BJ (cell line): ENCODE measurements around the gene GRIN3B. TPM values are rescaled to one million over a fixed set of nuclear protein-coding genes. Genes with fewer than 3 reads are reported as not detected.

Experiments used
- CTCF ChIA-PET: fragments of 350-600 bp; formaldehyde crosslinking; extraction: SDS; loops from one replicate; lab custom pipeline; 2021; ENCODE audit warnings: antibody characterized with exemption, inconsistent platforms; lab: Yijun Ruan, JAX
- POLR2A ChIA-PET: fragments of 300-600 bp; sonication (Branson Sonifier 250); formaldehyde crosslinking; extraction: SDS; loops from one replicate; lab custom pipeline; 2021; ENCODE audit warnings: antibody characterized with exemption; lab: Charles Lee
- DNase-seq: peaks from one replicate; pipeline ENCODE4 v3.0.0-alpha.2; 2011; ENCODE audit warnings: low read depth
- H3K27me3 ChIP-seq: 2 replicates; pipeline ENCODE4 v1.6.0; 2011; ENCODE audit warnings: low read length; ENCODE audit not compliant: control insufficient read depth, insufficient read depth
- H3K36me3 ChIP-seq: 2 replicates; pipeline ENCODE4 v1.5.1; 2011; ENCODE audit warnings: low read length; ENCODE audit not compliant: control insufficient read depth, insufficient read depth
- H3K4me3 ChIP-seq: 2 replicates; pipeline ENCODE4 v1.5.1; 2011; ENCODE audit warnings: low read depth, mild to moderate bottlenecking, control low read depth, low read length
- polyA plus RNA-seq: library from polyadenylated mRNA; depleted of rRNA; stranded (reverse); fragments of >200 nt; gene quantifications from 2 replicates; pipeline ENCODE4 v1.2.3, GENCODE V29; 2011
- TF ChIP-seq, protein P1 (sequence below): IDR thresholded peaks from 2 replicates; pipeline ENCODE4 v1.5.1; 2011; ENCODE audit warnings: low read depth, mild to moderate bottlenecking, control low read depth, inconsistent platforms, low read length, moderate library complexity; ENCODE audit not compliant: insufficient read depth

GRIN3B gene
- polyA plus RNA-seq, 1 experiment, result 0.32 TPM

GRCh38 chr19:996051-996838, 4.0 kb upstream of the GRIN3B start:
- TF ChIP-seq, protein P1, sequence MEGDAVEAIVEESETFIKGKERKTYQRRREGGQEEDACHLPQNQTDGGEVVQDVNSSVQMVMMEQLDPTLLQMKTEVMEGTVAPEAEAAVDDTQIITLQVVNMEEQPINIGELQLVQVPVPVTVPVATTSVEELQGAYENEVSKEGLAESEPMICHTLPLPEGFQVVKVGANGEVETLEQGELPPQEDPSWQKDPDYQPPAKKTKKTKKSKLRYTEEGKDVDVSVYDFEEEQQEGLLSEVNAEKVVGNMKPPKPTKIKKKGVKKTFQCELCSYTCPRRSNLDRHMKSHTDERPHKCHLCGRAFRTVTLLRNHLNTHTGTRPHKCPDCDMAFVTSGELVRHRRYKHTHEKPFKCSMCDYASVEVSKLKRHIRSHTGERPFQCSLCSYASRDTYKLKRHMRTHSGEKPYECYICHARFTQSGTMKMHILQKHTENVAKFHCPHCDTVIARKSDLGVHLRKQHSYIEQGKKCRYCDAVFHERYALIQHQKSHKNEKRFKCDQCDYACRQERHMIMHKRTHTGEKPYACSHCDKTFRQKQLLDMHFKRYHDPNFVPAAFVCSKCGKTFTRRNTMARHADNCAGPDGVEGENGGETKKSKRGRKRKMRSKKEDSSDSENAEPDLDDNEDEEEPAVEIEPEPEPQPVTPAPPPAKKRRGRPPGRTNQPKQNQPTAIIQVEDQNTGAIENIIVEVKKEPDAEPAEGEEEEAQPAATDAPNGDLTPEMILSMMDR, result no peak
- DNase-seq, result no peak
- H3K36me3 ChIP-seq, result peaks cover 5% of the 10 kb centered on the region
- H3K4me3 ChIP-seq, result peak overlapping the region; percentile 16; the same call in 1 of the 2 replicates
- H3K27me3 ChIP-seq, result peaks cover 18% of the 10 kb centered on the region
- CTCF ChIA-PET, result interaction anchor here (0.9 to 1.5 kb wide), 6 partner anchors 12 to 133 kb away, joined by 3 to 6 read pairs (median 4); partner anchors contain the start of gene WDR18
- POLR2A ChIA-PET, result no interaction called here

DNA sequence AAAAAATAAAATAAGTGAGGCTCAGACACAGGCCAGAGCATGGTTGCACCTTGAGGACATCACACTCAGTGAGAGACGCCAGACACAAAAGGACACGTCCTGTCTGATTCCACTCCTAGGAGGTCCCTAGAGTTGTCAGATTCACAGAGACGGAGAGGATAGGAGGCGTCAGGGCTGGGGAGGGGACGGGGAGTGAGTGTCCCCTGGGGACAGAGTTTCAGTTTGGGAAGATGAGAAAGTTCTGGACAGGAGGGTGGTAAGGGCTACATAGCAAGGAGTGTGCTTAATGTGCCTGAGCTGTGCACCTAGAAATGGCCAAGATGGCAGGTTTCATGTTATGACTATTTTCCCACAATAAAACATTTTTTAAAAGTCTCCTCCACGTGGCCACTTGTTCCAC, 2.2 kb upstream of the GRIN3B start:
- Histone ChIP-seq H3K4me3 (no peak overlapping the region), H3K27me3 (peaks cover 18% of the 10 kb centered on the region), H3K36me3 (peaks cover 1% of the 10 kb centered on the region)
- ChIA-PET POLR2A (no interaction called here), CTCF (interaction anchor here (1.2 to 1.5 kb wide), 2 partner anchors 14 to 246 kb away, joined by 4 read pairs; partner anchors contain the start of gene WDR18)
- TF ChIP-seq, protein P1, result no peak
- no peak for DNase-seq

DNA sequence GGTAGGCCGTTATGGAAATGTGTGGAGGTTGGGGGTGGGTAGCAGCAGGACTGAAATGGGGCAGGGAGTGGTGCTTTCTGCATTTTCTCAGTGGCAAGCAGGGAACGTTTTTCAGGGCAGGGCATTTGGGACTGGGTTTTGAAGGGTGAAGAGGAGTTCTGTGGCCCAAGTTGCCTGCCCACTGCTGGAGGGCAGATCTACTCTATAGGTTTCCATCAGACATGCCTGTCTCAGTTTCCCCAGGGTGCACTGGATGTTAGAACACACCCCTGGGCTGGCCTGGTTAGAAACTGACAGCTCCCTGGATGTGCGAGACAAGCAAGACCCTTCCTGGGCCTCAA, 870 bp upstream of the GRIN3B start:
- Histone ChIP-seq H3K27me3 (peaks cover 18% of the 10 kb centered on the region), H3K36me3 (peaks cover 1% of the 10 kb centered on the region; the same call in 1 of the 2 replicates), H3K4me3 (no peak overlapping the region)
- TF ChIP-seq, protein P1, result no peak
- ChIA-PET POLR2A (no interaction called here), CTCF (interaction anchor here (0.6 to 1.9 kb wide), 4 partner anchors 14 to 239 kb away, joined by 3 to 4 read pairs (median 4); no protein-coding TSS in a partner anchor)
- no peak for DNase-seq

- H3K4me3 ChIP-seq, result peak overlapping the region; percentile 20
- ChIA-PET POLR2A (interaction anchor here (0.9 kb wide), 1 partner anchor 28 kb away, joined by 3 read pairs; no protein-coding TSS in a partner anchor), CTCF (interaction anchor here (0.6 to 1.9 kb wide), 7 partner anchors 15 to 244 kb away, joined by 3 to 4 read pairs (median 3); no protein-coding TSS in a partner anchor)
- TF ChIP-seq, protein P1, result no peak
- peaks cover 18% of the 10 kb centered on the region for H3K27me3 ChIP-seq
- DNase-seq, result no peak
- no peaks in the 10 kb centered on the region for H3K36me3 ChIP-seq
Observed at GRCh38 chr19:1000591-1001537, 645 bp downstream of the GRIN3B start.
